Coronary artery (tissue), 2 donors: ENCODE measurements around the gene CHERP.

Experiments used
- DNase-seq: peaks from one replicate; pipeline ENCODE4 v3.0.0-alpha.2; 2017; ENCODE audit warnings: low spot score
- H3K27ac ChIP-seq, 2 donors: fragments of 200-600 bp; sonication (generic); one replicate each; pipeline ENCODE4 v1.5.1; 2016 to 2019
- H3K4me3 ChIP-seq: fragments of 200-600 bp; sonication (generic); 2 replicates; pipeline ENCODE4 v1.5.1; 2016; ENCODE audit warnings: mild to moderate bottlenecking, moderate library complexity
- CTCF ChIP-seq: fragments of 200-600 bp; sonication (generic); IDR thresholded peaks from one replicate; pipeline ENCODE4 v1.5.1; 2019; ENCODE audit warnings: antibody characterized with exemption

The CHERP gene

DNA sequence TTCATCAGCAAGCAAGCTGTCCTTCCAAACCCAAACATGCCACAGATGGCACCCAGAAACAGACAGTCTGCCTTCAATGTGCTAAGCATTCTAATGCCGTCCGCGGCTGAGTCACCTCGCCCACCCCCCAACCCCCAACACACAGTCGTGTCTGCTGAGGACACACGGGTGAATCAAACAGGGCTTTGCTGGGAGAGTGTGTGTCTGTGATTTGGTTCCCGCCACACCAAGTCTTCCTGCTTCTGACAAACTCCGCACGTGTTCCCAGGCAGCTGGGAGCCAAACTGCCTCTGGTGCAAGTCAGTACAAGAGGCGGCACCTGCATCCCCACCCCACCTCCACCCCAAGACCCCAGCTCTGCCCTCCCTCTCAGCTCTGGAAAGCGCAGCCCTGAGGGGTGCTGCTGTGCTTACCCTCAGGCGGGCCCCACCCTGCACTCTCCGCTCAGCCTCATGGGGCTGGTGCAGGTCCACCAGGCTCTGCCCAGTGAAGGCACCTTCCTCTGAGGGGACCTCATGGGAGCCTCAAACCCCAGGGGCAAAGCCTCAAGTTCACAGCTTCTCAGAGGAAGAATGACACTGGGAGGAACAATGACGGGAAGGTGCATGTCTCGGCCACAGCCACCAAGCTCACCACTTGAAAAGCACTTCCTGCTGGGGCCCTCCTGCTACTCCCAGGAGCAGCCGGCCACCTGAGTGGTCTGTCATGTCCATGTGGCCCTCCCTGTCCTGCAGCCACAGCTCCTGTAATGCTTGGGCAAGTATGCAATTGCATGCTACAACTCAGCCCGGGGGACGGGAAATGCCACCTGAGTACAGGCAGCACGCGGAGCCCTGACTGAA lies 45.0 kb upstream of the CHERP start:
- H3K27ac ChIP-seq = no peak overlapping the region
- H3K4me3 ChIP-seq = peak overlapping the region; percentile 58
- DNase-seq = no peak
- TF ChIP-seq CTCF = no peak

- Histone ChIP-seq H3K27ac (peak overlapping the region in 1 of 2 donors; percentile 7), H3K4me3 (no peak overlapping the region)
- no peak for TF ChIP-seq CTCF
- no peak for DNase-seq
These were observed 44.2 kb upstream of the CHERP start for GRCh38 chr19:16586477-16586871.

DNA sequence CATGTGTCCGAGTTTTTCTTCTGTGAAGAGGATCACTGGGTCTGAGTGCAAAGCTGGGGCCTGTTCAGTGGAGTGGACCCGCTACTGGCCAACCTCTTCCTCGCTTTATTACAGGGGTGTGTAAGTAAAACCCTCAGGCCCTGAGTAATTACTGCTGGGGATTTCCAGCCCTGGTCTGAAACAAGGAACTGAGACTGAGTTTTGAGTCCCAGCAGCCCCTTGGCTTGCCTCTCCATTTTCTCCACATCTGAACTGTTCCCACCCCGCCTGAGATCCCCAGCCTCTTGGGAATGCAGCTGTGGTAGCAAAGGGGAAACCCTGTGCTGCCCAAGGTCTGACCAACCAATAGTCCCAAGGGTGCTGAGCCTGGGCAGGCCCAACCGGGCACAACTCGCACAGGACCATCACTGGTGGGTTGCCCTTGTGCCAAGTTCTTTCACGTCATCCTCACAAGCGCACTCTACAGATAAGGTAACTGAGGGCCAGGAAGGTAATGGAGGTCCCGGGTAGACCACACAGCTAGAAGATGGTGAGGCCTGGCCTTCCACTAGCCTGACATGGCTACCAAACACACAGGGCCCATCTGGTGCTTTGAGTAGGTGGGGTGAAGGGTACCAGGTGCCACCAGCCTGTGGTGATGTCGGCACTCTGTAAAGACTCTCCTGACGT lies 43.7 kb upstream of the CHERP start:
- TF ChIP-seq CTCF = no peak
- H3K4me3 ChIP-seq = no peak overlapping the region
- DNase-seq = no peak
- peak overlapping the region in 1 of 2 donors; percentile 7 for H3K27ac ChIP-seq

DNA sequence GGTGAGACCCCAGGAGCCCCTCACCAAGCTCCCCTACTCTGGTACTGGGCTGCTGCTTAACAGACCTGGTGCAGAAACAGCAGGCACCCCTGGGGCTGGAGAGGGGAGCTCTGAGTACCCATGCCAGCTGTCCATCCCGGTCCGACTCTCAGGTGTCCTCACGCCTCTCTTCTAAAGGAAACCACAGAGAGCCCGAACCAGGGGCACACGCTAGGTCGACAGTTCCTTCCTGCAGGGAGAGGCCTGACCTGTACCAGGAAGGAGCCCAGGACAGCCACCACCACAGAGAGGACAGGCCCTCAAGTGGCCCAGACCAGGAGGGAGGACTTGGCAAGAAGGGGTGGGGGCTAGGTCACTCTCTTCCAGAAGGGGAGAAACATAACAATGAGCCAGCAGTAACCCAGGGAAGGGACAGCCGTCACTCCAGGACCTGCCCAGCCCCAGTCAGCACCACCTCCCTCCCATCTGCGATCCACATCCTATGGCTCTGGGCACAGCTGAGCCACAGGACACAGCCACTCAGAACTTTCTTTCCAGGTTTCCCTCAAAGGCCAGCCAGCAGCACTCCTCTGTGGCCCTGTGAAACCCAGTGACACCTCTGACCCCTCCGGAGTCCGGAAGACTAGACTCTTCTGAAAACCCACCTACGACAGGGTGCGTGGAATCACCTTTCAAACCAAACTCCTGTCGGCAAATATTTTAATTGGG lies 43.0 kb upstream of the CHERP start:
- Histone ChIP-seq H3K4me3 (no peak overlapping the region), H3K27ac (peak overlapping the region in 1 of 2 donors; percentile 82)
- TF ChIP-seq CTCF = no peak
- DNase-seq = no peak

DNA sequence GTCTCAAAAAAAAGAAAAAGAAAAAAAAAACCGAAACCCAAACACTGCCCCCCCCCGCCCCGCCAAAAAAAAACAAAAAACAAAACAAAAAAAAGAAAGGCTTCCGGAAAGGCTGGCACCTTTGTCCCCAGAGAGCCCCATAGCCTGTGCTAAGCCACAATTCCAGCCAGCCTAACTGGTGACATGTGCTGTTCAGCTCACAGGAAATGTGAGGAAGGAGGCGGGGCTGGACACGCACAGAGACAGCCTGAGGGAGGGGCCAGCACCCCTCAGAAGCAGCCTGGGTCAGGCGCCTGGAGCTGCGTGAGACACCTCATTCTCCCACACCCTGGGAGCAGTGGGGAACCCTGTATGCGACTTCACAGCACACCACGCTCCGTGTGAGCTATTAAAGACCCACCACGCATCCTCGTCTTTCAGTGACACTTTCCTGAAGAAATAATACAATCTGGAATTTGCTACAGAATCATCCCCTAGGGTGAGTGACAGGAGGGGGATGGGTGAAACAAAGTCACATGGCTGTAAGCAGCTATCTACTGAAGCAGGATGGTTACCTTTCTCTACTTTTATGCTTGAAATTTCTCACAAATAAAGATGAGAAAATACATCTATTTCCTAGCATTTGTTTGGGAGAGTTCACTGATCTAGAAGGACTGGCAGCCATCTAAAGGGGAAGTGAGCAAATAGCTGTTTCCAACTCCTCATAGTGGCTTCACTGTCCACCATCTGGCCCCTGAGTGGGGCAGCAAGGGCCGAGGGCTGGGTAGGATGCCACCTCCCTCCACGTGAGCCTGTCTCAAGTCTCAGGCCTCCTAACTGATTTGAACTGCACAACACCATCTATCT lies 42.2 kb upstream of the CHERP start:
- no peak for DNase-seq
- peak overlapping the region in 1 of 2 donors; percentile 82 for H3K27ac ChIP-seq
- no peak for TF ChIP-seq CTCF
- peak overlapping the region; percentile 45 for H3K4me3 ChIP-seq

DNA sequence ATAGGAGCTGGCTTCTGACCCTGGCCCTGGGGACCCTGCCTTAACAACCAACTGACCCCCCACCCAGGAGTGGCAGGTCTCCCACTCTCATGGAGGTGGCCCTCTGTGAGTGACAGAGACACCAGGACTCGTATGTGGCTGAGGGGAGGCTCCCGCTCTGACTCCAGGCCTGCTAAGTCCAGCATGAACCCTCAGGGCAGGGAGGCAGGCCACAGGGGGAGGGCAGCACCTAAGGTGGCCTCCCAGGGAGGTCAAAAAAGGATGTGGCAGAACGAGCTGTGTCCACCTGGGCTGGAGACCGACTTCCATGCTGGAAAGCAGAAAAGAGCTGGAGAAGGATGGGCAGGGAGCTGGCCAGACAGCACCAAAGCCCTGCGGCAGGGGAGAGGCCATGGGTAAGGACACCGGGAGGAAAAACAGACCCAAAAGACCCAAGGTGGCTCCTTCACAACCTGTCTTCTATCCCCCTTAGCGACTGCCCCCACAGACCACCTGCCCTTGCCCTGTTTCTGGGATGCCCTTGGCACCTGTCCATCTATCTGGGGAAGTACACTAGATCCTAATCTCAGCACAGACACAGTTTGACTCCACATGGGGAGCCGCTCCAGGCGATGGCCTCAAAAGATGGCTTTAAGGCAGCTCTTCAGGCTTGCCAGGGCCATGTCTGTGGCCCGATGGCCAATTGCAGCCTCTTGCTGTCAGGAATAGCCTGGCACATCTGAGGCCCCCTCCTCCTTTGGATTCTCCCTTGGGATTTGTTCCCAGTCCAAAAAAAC lies 40.4 kb upstream of the CHERP start:
- no peak for TF ChIP-seq CTCF
- DNase-seq = no peak
- H3K4me3 ChIP-seq = no peak overlapping the region
- H3K27ac ChIP-seq = peak overlapping the region in 1 of 2 donors; percentile 2
